SU-DHL-6 (cell line): Measurements from ENCODE around the gene MAD2L1BP.

Experiments
- H2AFZ ChIP-seq: fragments of 200-600 bp; sonication (generic); 2 replicates; pipeline ENCODE4 v1.6.1; 2014; ENCODE audit warnings: low read depth, mild to moderate bottlenecking, moderate library complexity, mixed read lengths, antibody characterized with exemption, low read length; ENCODE audit not compliant: severe bottlenecking
- H3F3A ChIP-seq: fragments of 200-600 bp; shearing (Covaris generic); 2 replicates; pipeline ENCODE4 v1.6.0; 2016; ENCODE audit warnings: antibody characterized with exemption, mild to moderate bottlenecking; ENCODE audit not compliant: insufficient read depth
- H3K27ac ChIP-seq: fragments of 200-600 bp; sonication (generic); 2 replicates; pipeline ENCODE4 v1.5.1; 2016; ENCODE audit warnings: low read depth, mild to moderate bottlenecking, low read length, moderate library complexity, mixed read lengths
- H3K27me3 ChIP-seq: fragments of 200-600 bp; sonication (generic), shearing (Covaris generic); 2 replicates; pipeline ENCODE4 v1.6.0; 2014; ENCODE audit warnings: mild to moderate bottlenecking, low read length
- H3K36me3 ChIP-seq: fragments of 200-600 bp; sonication (generic); 2 replicates; pipeline ENCODE4 v1.6.1; 2014; ENCODE audit warnings: mild to moderate bottlenecking, low read length, mixed read lengths
- H3K4me2 ChIP-seq: fragments of 300-600, 200-600 bp; shearing (Covaris generic), sonication (generic); 2 replicates; pipeline ENCODE4 v1.6.0; 2014; ENCODE audit warnings: low read length, low read depth, mild to moderate bottlenecking; ENCODE audit not compliant: poor library complexity, severe bottlenecking
- H3K4me3 ChIP-seq: fragments of 200-600 bp; sonication (generic); 2 replicates; pipeline ENCODE4 v1.5.1; 2014; ENCODE audit warnings: antibody characterized with exemption, low read length, mild to moderate bottlenecking, mixed read lengths; ENCODE audit not compliant: insufficient read depth, poor library complexity, severe bottlenecking
- H3K79me2 ChIP-seq: fragments of 200-600 bp; sonication (generic); 2 replicates; pipeline ENCODE4 v1.6.1; 2014; ENCODE audit warnings: mild to moderate bottlenecking, low read length, moderate library complexity; ENCODE audit not compliant: insufficient read depth
- H3K9ac ChIP-seq: fragments of 200-600 bp; sonication (generic); 2 replicates; pipeline ENCODE4 v1.7.0; 2014; ENCODE audit warnings: mild to moderate bottlenecking, low read length
- H3K9me2 ChIP-seq: fragments of 200-600 bp; sonication (generic); replicated peaks from 2 replicates; pipeline ENCODE4 v1.6.1; 2014; ENCODE audit warnings: low read length; ENCODE audit not compliant: insufficient read depth
- H3K9me3 ChIP-seq: fragments of 200-600 bp; sonication (generic); 2 replicates; pipeline ENCODE4 v1.6.1; 2014; ENCODE audit warnings: low read length, mixed read lengths; ENCODE audit not compliant: insufficient read depth
- H4K20me1 ChIP-seq: fragments of 200-600 bp; sonication (generic); 2 replicates; pipeline ENCODE4 v1.6.1; 2014; ENCODE audit warnings: low read depth, mild to moderate bottlenecking, antibody characterized with exemption, low read length, moderate library complexity, mixed read lengths
- EZH2phosphoT487 ChIP-seq: fragments of 200-600 bp; sonication (generic), shearing (Covaris generic); conservative IDR thresholded peaks from 2 replicates; pipeline ENCODE4 v1.6.1; 2018; ENCODE audit warnings: mild to moderate bottlenecking, antibody characterized with exemption, low read length, moderate library complexity, mixed read lengths
- TF ChIP-seq, protein P1 (sequence below): fragments of 200-600 bp; sonication (generic); IDR thresholded peaks from one replicate; pipeline ENCODE4 v1.5.1; 2017; ENCODE audit warnings: antibody characterized with exemption, mild to moderate bottlenecking, low read length, moderate library complexity; ENCODE audit not compliant: insufficient read depth, poor library complexity, severe bottlenecking

Gene MAD2L1BP

DNA sequence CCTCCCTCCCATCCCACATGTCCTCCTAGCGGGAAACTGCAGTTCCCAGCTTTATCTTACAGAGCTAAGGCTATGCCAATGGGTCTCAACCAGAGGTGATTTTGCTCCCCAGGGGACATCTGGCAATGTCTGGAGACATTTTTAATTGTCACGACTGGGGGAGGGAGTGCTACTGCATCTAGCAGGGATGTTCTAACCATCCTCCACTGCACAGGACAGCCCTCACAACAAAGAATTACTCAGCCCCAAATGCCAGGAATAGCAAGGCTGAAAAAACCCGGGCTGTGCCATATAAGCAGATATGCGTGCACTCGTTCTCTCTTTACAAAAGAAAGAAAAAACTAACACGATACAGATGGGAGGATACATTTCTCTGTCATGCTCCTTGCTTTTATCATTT, 43.4 kb downstream of the MAD2L1BP start:
- no peak overlapping the region for H2AFZ ChIP-seq
- TF ChIP-seq EZH2phosphoT487 = no peak
- TF ChIP-seq, protein P1, sequence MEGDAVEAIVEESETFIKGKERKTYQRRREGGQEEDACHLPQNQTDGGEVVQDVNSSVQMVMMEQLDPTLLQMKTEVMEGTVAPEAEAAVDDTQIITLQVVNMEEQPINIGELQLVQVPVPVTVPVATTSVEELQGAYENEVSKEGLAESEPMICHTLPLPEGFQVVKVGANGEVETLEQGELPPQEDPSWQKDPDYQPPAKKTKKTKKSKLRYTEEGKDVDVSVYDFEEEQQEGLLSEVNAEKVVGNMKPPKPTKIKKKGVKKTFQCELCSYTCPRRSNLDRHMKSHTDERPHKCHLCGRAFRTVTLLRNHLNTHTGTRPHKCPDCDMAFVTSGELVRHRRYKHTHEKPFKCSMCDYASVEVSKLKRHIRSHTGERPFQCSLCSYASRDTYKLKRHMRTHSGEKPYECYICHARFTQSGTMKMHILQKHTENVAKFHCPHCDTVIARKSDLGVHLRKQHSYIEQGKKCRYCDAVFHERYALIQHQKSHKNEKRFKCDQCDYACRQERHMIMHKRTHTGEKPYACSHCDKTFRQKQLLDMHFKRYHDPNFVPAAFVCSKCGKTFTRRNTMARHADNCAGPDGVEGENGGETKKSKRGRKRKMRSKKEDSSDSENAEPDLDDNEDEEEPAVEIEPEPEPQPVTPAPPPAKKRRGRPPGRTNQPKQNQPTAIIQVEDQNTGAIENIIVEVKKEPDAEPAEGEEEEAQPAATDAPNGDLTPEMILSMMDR = no peak
- H3K79me2 ChIP-seq = peaks cover 41% of the 10 kb centered on the region
- peaks cover 6% of the 10 kb centered on the region for H3F3A ChIP-seq
- H4K20me1 ChIP-seq = peaks cover 16% of the 10 kb centered on the region
- H3K27me3 ChIP-seq = no peaks in the 10 kb centered on the region
- H3K9me2 ChIP-seq = no peaks in the 10 kb centered on the region
- H3K4me3 ChIP-seq = no peak overlapping the region
- H3K4me2 ChIP-seq = no peak overlapping the region
- no peak overlapping the region for H3K9ac ChIP-seq
- no peak overlapping the region for H3K27ac ChIP-seq
- H3K36me3 ChIP-seq = peaks cover 14% of the 10 kb centered on the region; the same call in 1 of the 2 replicates
- no peaks in the 10 kb centered on the region for H3K9me3 ChIP-seq

DNA sequence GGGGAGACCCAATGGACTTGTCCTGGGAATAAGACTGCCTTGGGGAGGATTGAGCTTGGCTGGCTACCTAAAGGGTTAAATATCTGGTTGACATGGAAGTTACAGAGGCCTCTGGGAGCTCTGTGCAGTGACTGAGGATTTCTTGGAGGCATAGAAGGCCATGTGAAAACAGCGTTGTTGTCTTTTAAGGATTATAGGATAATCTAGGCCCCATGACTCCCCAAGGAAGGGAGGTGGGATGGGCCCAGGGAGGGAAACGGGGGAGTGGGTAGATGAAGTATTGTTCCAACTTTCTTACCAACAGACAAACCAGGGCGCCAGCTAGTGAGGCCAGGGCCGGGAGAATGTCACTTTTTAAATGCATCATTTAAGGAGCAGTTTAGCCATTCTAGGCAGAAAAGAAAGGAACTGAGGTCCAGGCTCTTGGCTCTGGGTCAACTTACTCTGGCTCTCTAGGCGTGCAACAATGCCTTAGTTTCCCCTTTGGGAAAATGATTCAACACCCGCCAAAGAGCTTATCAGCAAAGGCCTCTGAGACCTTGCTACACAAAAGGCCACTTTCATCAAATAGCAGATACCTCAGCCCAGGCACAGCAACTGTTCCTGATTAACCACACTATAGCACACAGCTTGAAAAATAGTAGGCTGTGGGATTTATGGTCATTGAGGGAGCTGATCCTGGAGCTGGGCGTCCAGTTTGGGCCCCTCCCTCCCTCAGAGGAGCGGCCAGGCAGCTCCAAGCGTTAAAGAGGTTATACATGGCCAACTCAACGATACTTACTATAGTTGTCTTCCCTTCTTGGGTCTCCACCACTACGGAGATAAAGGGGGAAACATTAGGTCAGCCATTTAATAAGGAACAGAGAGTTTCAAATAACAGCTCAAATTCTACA, 44.9 kb downstream of the MAD2L1BP start:
- Histone ChIP-seq H3K9me2 (no peaks in the 10 kb centered on the region), H3K9me3 (no peaks in the 10 kb centered on the region), H3K27ac (no peak overlapping the region), H3K4me2 (no peak overlapping the region), H3K27me3 (no peaks in the 10 kb centered on the region), H3K79me2 (peaks cover 56% of the 10 kb centered on the region), H4K20me1 (peaks cover 16% of the 10 kb centered on the region), H3K9ac (no peak overlapping the region), H3K36me3 (peaks cover 14% of the 10 kb centered on the region; the same call in 1 of the 2 replicates), H3F3A (peaks cover 20% of the 10 kb centered on the region), H3K4me3 (no peak overlapping the region), H2AFZ (no peak overlapping the region)
- TF ChIP-seq EZH2phosphoT487 = no peak
- TF ChIP-seq, protein P1 = no peak

DNA sequence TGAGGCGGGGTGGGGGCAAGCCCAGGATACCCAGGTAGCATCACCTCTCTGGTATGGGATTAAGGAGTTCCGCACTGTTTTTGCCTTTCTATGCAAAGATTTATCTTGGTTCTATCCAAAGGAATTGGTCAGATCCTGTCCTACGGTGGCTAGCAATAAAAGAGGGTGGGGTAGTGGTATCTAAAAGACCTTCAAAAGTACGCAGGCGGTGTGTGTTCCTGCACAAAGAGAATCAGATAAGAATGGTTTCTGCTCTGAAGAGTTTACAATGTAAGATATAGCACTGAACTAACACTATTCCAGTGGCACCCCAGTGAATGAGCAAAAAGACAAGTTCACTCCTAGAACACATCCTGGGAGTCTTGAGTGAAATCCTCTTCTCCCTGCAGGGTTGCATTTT, 45.7 kb downstream of the MAD2L1BP start:
- H3K9ac ChIP-seq = no peak overlapping the region
- H2AFZ ChIP-seq = no peak overlapping the region
- peaks cover 22% of the 10 kb centered on the region for H4K20me1 ChIP-seq
- no peak overlapping the region for H3K4me2 ChIP-seq
- H3F3A ChIP-seq = peaks cover 28% of the 10 kb centered on the region
- H3K27me3 ChIP-seq = no peaks in the 10 kb centered on the region
- no peaks in the 10 kb centered on the region for H3K9me2 ChIP-seq
- no peaks in the 10 kb centered on the region for H3K9me3 ChIP-seq
- H3K4me3 ChIP-seq = no peak overlapping the region
- H3K79me2 ChIP-seq = peaks cover 64% of the 10 kb centered on the region
- peaks cover 14% of the 10 kb centered on the region; the same call in 1 of the 2 replicates for H3K36me3 ChIP-seq
- TF ChIP-seq, protein P1 = no peak
- no peak for TF ChIP-seq EZH2phosphoT487
- H3K27ac ChIP-seq = no peak overlapping the region
